Jurkat, Clone E6-1 (cell line): ENCODE measurements around the gene MINK1. TPM values are rescaled to one million over a fixed set of nuclear protein-coding genes. Genes with fewer than 3 reads are reported as not detected.
A peak's percentile ranks its signal among the peaks of the same experiment; 100 is the strongest.

ENCODE experiments used
- DNase-seq: peaks from one replicate; pipeline ENCODE4 v3.0.0-alpha.2; 2011; ENCODE audit warnings: low read depth, low spot score
- H3K4me3 ChIP-seq: 2 replicates; pipeline ENCODE4 v1.5.1; 2011; ENCODE audit warnings: mild to moderate bottlenecking, low read length, control low read depth, moderate library complexity
- polyA plus RNA-seq: library from polyadenylated mRNA; unstranded; fragments of >200 nt; gene quantifications from one replicate; pipeline ENCODE4 v1.2.1, GENCODE V29; 2012; ENCODE audit warnings: missing spikeins; ENCODE audit not compliant: insufficient read length, insufficient read depth

MINK1 gene
- 37.9 TPM for polyA plus RNA-seq

- DNase-seq, result peak; percentile 89
- peak within 1 kb of the TSS; percentile 56 for H3K4me3 ChIP-seq
Measured at GRCh38 chr17:4833178-4833940, at the start of gene MINK1. Gene MINK1, plus strand, starts transcription at chr17:4833340. Its CDS starts 244 bp downstream, at chr17:4833584.

- no peak overlapping the region for H3K4me3 ChIP-seq
- no peak for DNase-seq
Measured at GRCh38 chr17:4785311-4786105, 47.6 kb upstream of the MINK1 start.

GRCh38 chr17:4786106-4786511 lies 47.0 kb upstream of the MINK1 start, which contains the start of gene VMO1:
Gene VMO1, minus strand, starts transcription at chr17:4786364. Its CDS starts 12 bp downstream, at chr17:4786352.
- DNase-seq, result no peak
- no peak within 1 kb of the TSS for H3K4me3 ChIP-seq

GRCh38 chr17:4786516-4786915 lies 46.6 kb upstream of the MINK1 start:
- H3K4me3 ChIP-seq, result no peak overlapping the region
- no peak for DNase-seq

GRCh38 chr17:4788159-4788806 lies 44.9 kb upstream of the MINK1 start:
- H3K4me3 ChIP-seq, result no peak overlapping the region

GRCh38 chr17:4788807-4789700 lies 44.1 kb upstream of the MINK1 start, which contains the start of gene GLTPD2:
Gene GLTPD2, plus strand, starts transcription at chr17:4788964. Its CDS starts 48 bp downstream, at chr17:4789012.
- no peak for DNase-seq
- H3K4me3 ChIP-seq, result peak within 1 kb of the TSS; percentile 66

More at GRCh38 chr17:4788159-4788806, 44.9 kb upstream of the MINK1 start:
- no peak for DNase-seq

- peak overlapping the region; percentile 66 for H3K4me3 ChIP-seq
- DNase-seq, result no peak
Measured at GRCh38 chr17:4789701-4789950, 43.5 kb upstream of the MINK1 start.

- H3K4me3 ChIP-seq, result peak overlapping the region; percentile 66
- peak; percentile 69 for DNase-seq
Measured at GRCh38 chr17:4789951-4790704, 43.0 kb upstream of the MINK1 start.

GRCh38 chr17:4790705-4791088 lies 42.4 kb upstream of the MINK1 start:
- no peak for DNase-seq
- H3K4me3 ChIP-seq, result peak overlapping the region; percentile 66

GRCh38 chr17:4795168-4795567 lies 38.0 kb upstream of the MINK1 start:
- no peak for DNase-seq
- no peak overlapping the region for H3K4me3 ChIP-seq

- H3K4me3 ChIP-seq, result peak overlapping the region; percentile 94
- peak; percentile 12 for DNase-seq
Measured at GRCh38 chr17:4796552-4796920, 36.6 kb upstream of the MINK1 start.

- H3K4me3 ChIP-seq, result no peak overlapping the region
- DNase-seq, result no peak
Measured at GRCh38 chr17:4800462-4801196, 32.5 kb upstream of the MINK1 start.

- no peak within 1 kb of the TSS for H3K4me3 ChIP-seq
- DNase-seq, result no peak
Measured at GRCh38 chr17:4802228-4802627, 30.9 kb upstream of the MINK1 start, which contains the start of gene C17orf114. Gene C17orf114, minus strand, starts transcription at chr17:4802328.

GRCh38 chr17:4806456-4806776 lies 26.7 kb upstream of the MINK1 start:
- no peak for DNase-seq
- H3K4me3 ChIP-seq, result peak overlapping the region; percentile 64

- DNase-seq, result peak; percentile 64
- H3K4me3 ChIP-seq, result peak within 1 kb of the TSS; percentile 64
Measured at GRCh38 chr17:4806777-4807604, 26.1 kb upstream of the MINK1 start, which contains the start of gene PLD2. Gene PLD2, plus strand, starts transcription at chr17:4807152. Its CDS starts 621 bp downstream, at chr17:4807773.

GRCh38 chr17:4807605-4808377 lies 25.3 kb upstream of the MINK1 start:
- DNase-seq, result no peak
- H3K4me3 ChIP-seq, result peak overlapping the region; percentile 59
